B cell (primary cell): ENCODE results near the gene RFK. TPM values are rescaled to one million over a fixed set of nuclear protein-coding genes. Genes with fewer than 3 reads are reported as not detected.

ENCODE experiments used
- ATAC-seq: fragments of 200-7000 bp; cut with Tn5 transposase; one replicate; pipeline ENCODE4 v1.10.0; 2021; ENCODE audit warnings: low read depth, mild to moderate bottlenecking, moderate number of reproducible peaks, moderate library complexity
- CTCF ChIA-PET: fragments of 350-600 bp; sonication (Branson Sonifier 250); formaldehyde crosslinking; loops from one replicate; lab custom pipeline; 2021; ENCODE audit warnings: antibody characterized with exemption, inconsistent platforms; lab: Charles Lee
- POLR2A ChIA-PET: fragments of 350-600 bp; sonication (Branson Sonifier 250); formaldehyde crosslinking; loops from one replicate; lab custom pipeline; 2021; ENCODE audit warnings: antibody characterized with exemption; lab: Charles Lee
- DNase-seq: peaks from one replicate; pipeline ENCODE4 v3.0.0; 2013
- H2AFZ ChIP-seq: 2 replicates; pipeline ENCODE4 v1.6.1; 2012; ENCODE audit warnings: mild to moderate bottlenecking, low read depth, low read length; ENCODE audit not compliant: insufficient read depth, poor library complexity, severe bottlenecking
- H3K27ac ChIP-seq, 2 donors: 1 replicate in 1 of 2; 2 replicates in 1 of 2; pipeline ENCODE4 v1.5.1; 2012 to 2013; ENCODE audit warnings: low read length in 2 of 2, mild to moderate bottlenecking in 2 of 2, moderate library complexity in 1 of 2
- H3K27me3 ChIP-seq, 4 experiments: fragments of 200-600 bp in 1 of 4; sonication (generic) in 1 of 4; replicated peaks in 1 of 4; 1 replicate in 2 of 4; 2 replicates in 2 of 4; pipeline versions ENCODE4 v1.6.1 to v1.7.0; 2013 to 2016; ENCODE audit warnings: low read length in 3 of 4, mild to moderate bottlenecking in 2 of 4, mixed read lengths in 1 of 4, moderate library complexity in 1 of 4; ENCODE audit not compliant: insufficient read depth in 4 of 4, control insufficient read depth in 3 of 4; ENCODE audit errors: control extremely low read depth in 1 of 4
- H3K36me3 ChIP-seq, 2 experiments: replicated peaks in 1 of 2; 1 replicate in 1 of 2; 2 replicates in 1 of 2; pipeline versions ENCODE4 v1.6.1 to v1.7.1; 2013; ENCODE audit warnings: low read length in 1 of 2; ENCODE audit not compliant: insufficient read depth in 2 of 2, control insufficient read depth in 1 of 2; ENCODE audit errors: control extremely low read depth in 1 of 2, extremely low read depth in 1 of 2
- H3K4me1 ChIP-seq, 2 donors: fragments of 200-600 bp in 1 of 2; sonication (generic) in 1 of 2; 1 replicate in 1 of 2; 2 replicates in 1 of 2; pipeline versions ENCODE4 v1.5.1 to v1.6.1; 2013 to 2017; ENCODE audit warnings: low read length in 2 of 2; ENCODE audit not compliant: control insufficient read depth in 2 of 2, insufficient read depth in 2 of 2
- H3K4me2 ChIP-seq: replicated peaks from 2 replicates; pipeline ENCODE3; 2012; ENCODE audit warnings: mild to moderate bottlenecking, low read depth, low read length; ENCODE audit not compliant: poor library complexity, severe bottlenecking
- H3K4me3 ChIP-seq, 5 experiments: fragments of 200-600 bp in 1 of 5; sonication (generic) in 1 of 5; 1 replicate in 3 of 5; 2 replicates in 2 of 5; pipeline versions ENCODE4 v1.5.1 to v1.7.0; 2011 to 2016; ENCODE audit warnings: low read length in 4 of 5, mild to moderate bottlenecking in 4 of 5, low read depth in 2 of 5, control low read depth in 1 of 5, moderate library complexity in 1 of 5; ENCODE audit not compliant: insufficient read depth in 1 of 5; ENCODE audit errors: control extremely low read depth in 1 of 5, extremely low read depth in 1 of 5
- H3K79me2 ChIP-seq: fragments of 200-600 bp; sonication (generic); one replicate; pipeline ENCODE4 v1.6.0; 2016; ENCODE audit warnings: low read length; ENCODE audit not compliant: control insufficient read depth, insufficient read depth
- H3K9ac ChIP-seq: fragments of 200-600 bp; sonication (generic); 2 replicates; pipeline ENCODE4 v1.6.1; 2017; ENCODE audit warnings: mild to moderate bottlenecking, low read length, moderate library complexity
- H3K9me3 ChIP-seq, 3 donors: one replicate each; pipeline versions ENCODE4 v1.6.1 to v1.7.1; 2013; ENCODE audit warnings: low read length in 2 of 3; ENCODE audit not compliant: control insufficient read depth in 2 of 3, insufficient read depth in 1 of 3; ENCODE audit errors: control extremely low read depth in 1 of 3
- H4K20me1 ChIP-seq: 2 replicates; pipeline ENCODE4 v1.6.0; 2012; ENCODE audit warnings: mild to moderate bottlenecking, low read length; ENCODE audit not compliant: insufficient read depth, control insufficient read depth, poor library complexity, severe bottlenecking
- H3K27ac Mint-ChIP-seq: one replicate; pipeline ENCODE4 v1.8.0; 2021; ENCODE audit warnings: mixed read lengths
- H3K27me3 Mint-ChIP-seq: one replicate; pipeline ENCODE4 v1.8.0; 2021; ENCODE audit warnings: mixed read lengths
- H3K4me1 Mint-ChIP-seq: one replicate; pipeline ENCODE4 v1.8.0; 2021; ENCODE audit warnings: mixed read lengths
- H3K4me3 Mint-ChIP-seq: one replicate; pipeline ENCODE4 v1.8.0; 2021; ENCODE audit warnings: mixed read lengths
- H3K9me3 Mint-ChIP-seq: one replicate; pipeline ENCODE4 v1.8.0; 2022; ENCODE audit warnings: mixed read lengths; ENCODE audit not compliant: insufficient read depth
- CTCF ChIP-seq: fragments of 200-600 bp; IDR thresholded peaks from one replicate; pipeline ENCODE4 v1.8.0; 2022; ENCODE audit warnings: antibody characterized with exemption, mild to moderate bottlenecking
- EZH2 ChIP-seq: IDR thresholded peaks from 2 replicates; pipeline ENCODE4 v1.6.1; 2012; ENCODE audit warnings: borderline replicate concordance, low read depth, mild to moderate bottlenecking, moderate library complexity, low read length; ENCODE audit not compliant: insufficient read depth, poor library complexity, severe bottlenecking
- WGBS: methylation state at CpG from one replicate; pipeline ENCODE4 v1.1.5; 2013; ENCODE audit warnings: missing lambda C conversion rate; ENCODE audit not compliant: insufficient coverage; 5-methylcytosine and 5-hydroxymethylcytosine counted together
- intact Hi-C: fragments of 100-400 bp; cut with micrococcal nuclease; formaldehyde crosslinking; loops from one replicate; pipeline ENCODE4 v1.10.0; 2022
- polyA plus RNA-seq: library from polyadenylated mRNA; depleted of rRNA; stranded (reverse); fragments of >200 nt; gene quantifications from 2 replicates; pipeline ENCODE4 v1.2.3, GENCODE V29; 2012
- total RNA-seq, 2 donors: library from RNA; stranded (reverse); fragments of 120-200 nt in 1 of 2; gene quantifications; 1 replicate in 1 of 2; 2 replicates in 1 of 2; pipeline versions ENCODE4 v1.2.3 to v1.2.4, GENCODE V29; 2013 to 2022

The RFK gene
- total and polyA plus RNA-seq, 2 donors (not counting 1 experiment from before 2014, with no cell fraction given), result 3.4 to 9.0 TPM

- H3K9me3 ChIP-seq, result peaks cover 0 to 5% (median 0%) of the 10 kb centered on the region in 3 donors
- H4K20me1 ChIP-seq, result no peaks in the 10 kb centered on the region
- no peak overlapping the region for H3K4me2 ChIP-seq
- intact Hi-C loops, result no loop called here
- H3K9ac ChIP-seq, result no peak overlapping the region
- Mint-ChIP-seq H3K27me3 (peaks cover 4% of the 10 kb centered on the region), H3K27ac (no peak overlapping the region), H3K4me3 (no peak overlapping the region), H3K9me3 (no peaks in the 10 kb centered on the region), H3K4me1 (no peaks in the 10 kb centered on the region)
- no peaks in the 10 kb centered on the region for H3K79me2 ChIP-seq
- H3K27ac ChIP-seq, result no peak overlapping the region
- no peaks in the 10 kb centered on the region for H3K27me3 ChIP-seq
- WGBS, result no CpG with 5 or more reads among the region's 1 CpG
- H3K4me1 ChIP-seq, result no peaks in the 10 kb centered on the region
- ATAC-seq, result no peak
- H2AFZ ChIP-seq, result no peak overlapping the region
- H3K4me3 ChIP-seq, result no peak overlapping the region
- no peaks in the 10 kb centered on the region for H3K36me3 ChIP-seq
- POLR2A ChIA-PET, result no interaction called here
- TF ChIP-seq EZH2 (no peak), CTCF (no peak)
- no peak for DNase-seq
- CTCF ChIA-PET, result no interaction called here
Observed at GRCh38 chr9:76371901-76372300, 22.3 kb downstream of the RFK start.

GRCh38 chr9:76370396-76371023 is 23.7 kb downstream of the RFK start:
- H3K4me3 ChIP-seq, result no peak overlapping the region
- no peaks in the 10 kb centered on the region for H3K27me3 ChIP-seq
- DNase-seq (no peak), ATAC-seq (no peak)
- 94% methylated on average over 3 of the region's 3 CpGs for WGBS
- no peak overlapping the region for H3K4me2 ChIP-seq
- H3K9me3 ChIP-seq, result peaks cover 0 to 5% (median 0%) of the 10 kb centered on the region in 3 donors
- H3K4me1 ChIP-seq, result no peaks in the 10 kb centered on the region
- no peaks in the 10 kb centered on the region for H3K79me2 ChIP-seq
- ChIA-PET CTCF (interaction anchor here (0.8 kb wide), 1 partner anchor 13 kb away, joined by 3 read pairs; no protein-coding TSS in a partner anchor), POLR2A (no interaction called here)
- H4K20me1 ChIP-seq, result no peaks in the 10 kb centered on the region
- no peak overlapping the region for H3K27ac ChIP-seq
- H3K36me3 ChIP-seq, result no peaks in the 10 kb centered on the region
- no peaks in the 10 kb centered on the region for H3K9me3 Mint-ChIP-seq
- no peak overlapping the region for H3K9ac ChIP-seq
- intact Hi-C loops, result no loop called here
- no peak overlapping the region for H3K27ac Mint-ChIP-seq
- no peaks in the 10 kb centered on the region for H3K4me1 Mint-ChIP-seq
- no peak for TF ChIP-seq EZH2
- TF ChIP-seq CTCF, result no peak
- peaks cover 4% of the 10 kb centered on the region for H3K27me3 Mint-ChIP-seq
- H3K4me3 Mint-ChIP-seq, result no peak overlapping the region
- no peak overlapping the region for H2AFZ ChIP-seq
